ACC112 (cell line): ENCODE measurements around the gene PDP2.

ENCODE experiments used
- H2AFZ ChIP-seq: fragments of 200-600 bp; sonication (generic); one replicate; pipeline ENCODE4 v1.6.0; 2017; ENCODE audit warnings: antibody characterized with exemption, low read length; ENCODE audit not compliant: unreplicated experiment
- H3K27ac ChIP-seq: fragments of 200-600 bp; sonication (generic); 2 replicates; pipeline ENCODE4 v1.5.1; 2014; ENCODE audit warnings: low read depth, mild to moderate bottlenecking, antibody characterized with exemption, low read length, moderate library complexity
- H3K27me3 ChIP-seq: fragments of 200-600 bp; sonication (generic); 2 replicates; pipeline ENCODE4 v1.6.1; 2014; ENCODE audit warnings: mild to moderate bottlenecking, antibody characterized with exemption, low read length, moderate library complexity, mixed read lengths; ENCODE audit not compliant: insufficient read depth
- H3K36me3 ChIP-seq: fragments of 200-600 bp; sonication (generic); 2 replicates; pipeline ENCODE4 v1.6.1; 2016; ENCODE audit warnings: mild to moderate bottlenecking, antibody characterized with exemption, low read length, moderate library complexity, mixed read lengths; ENCODE audit not compliant: insufficient read depth
- H3K4me1 ChIP-seq: fragments of 200-600 bp; sonication (generic); one replicate; pipeline ENCODE4 v1.6.1; 2016; ENCODE audit warnings: low read length, mixed read lengths; ENCODE audit not compliant: insufficient read depth, unreplicated experiment, control insufficient read depth
- H3K4me3 ChIP-seq: fragments of 200-600 bp; sonication (generic); 2 replicates; pipeline ENCODE4 v1.5.1; 2014; ENCODE audit warnings: mild to moderate bottlenecking, low read depth, low read length
- H3K79me2 ChIP-seq: fragments of 200-600 bp; sonication (generic); one replicate; pipeline ENCODE4 v1.6.0; 2016; ENCODE audit warnings: low read length; ENCODE audit not compliant: control insufficient read depth, unreplicated experiment, insufficient read depth

The PDP2 gene

DNA sequence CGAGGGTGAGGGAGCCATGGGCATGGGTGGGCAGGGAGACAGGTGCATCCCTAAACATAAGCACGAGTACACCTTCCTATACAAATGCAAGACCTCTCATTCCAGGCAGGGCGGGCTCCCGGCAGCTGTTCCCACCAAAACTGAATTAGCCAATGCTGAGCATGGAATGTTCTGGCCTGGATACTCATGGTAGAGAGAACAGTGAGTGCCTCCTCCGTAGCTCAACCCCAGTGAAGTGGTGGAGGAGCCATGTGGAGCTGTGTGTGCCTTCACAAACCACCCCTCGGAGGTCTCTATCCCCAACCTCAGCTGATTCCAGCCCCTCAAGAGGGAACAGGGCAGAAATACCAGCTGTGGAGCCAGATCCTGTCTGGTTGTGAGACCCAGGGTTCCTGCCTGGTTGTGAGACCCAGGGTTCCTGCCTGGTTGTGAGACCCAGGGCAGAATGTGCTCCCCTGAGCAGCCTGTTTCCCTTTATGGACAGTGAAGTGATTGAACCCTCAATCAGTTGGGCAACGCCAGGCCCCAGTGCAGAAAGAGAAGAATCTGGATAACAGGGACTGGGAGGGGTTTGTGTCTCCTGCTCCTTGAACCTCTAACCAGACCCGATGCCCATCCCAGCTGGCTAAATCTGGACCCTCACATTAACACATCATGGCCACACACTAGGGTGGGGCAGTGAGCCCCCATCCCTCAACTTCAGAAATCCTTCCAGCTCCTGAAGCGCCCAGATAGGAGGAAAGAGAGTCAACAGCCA, 40.8 kb downstream of the PDP2 start:
- no peak overlapping the region for H3K4me3 ChIP-seq
- peaks cover 22% of the 10 kb centered on the region for H3K4me1 ChIP-seq
- H3K36me3 ChIP-seq, result no peaks in the 10 kb centered on the region
- H3K27ac ChIP-seq, result no peak overlapping the region
- no peak overlapping the region for H2AFZ ChIP-seq
- no peaks in the 10 kb centered on the region for H3K79me2 ChIP-seq
- H3K27me3 ChIP-seq, result peaks cover 29% of the 10 kb centered on the region

DNA sequence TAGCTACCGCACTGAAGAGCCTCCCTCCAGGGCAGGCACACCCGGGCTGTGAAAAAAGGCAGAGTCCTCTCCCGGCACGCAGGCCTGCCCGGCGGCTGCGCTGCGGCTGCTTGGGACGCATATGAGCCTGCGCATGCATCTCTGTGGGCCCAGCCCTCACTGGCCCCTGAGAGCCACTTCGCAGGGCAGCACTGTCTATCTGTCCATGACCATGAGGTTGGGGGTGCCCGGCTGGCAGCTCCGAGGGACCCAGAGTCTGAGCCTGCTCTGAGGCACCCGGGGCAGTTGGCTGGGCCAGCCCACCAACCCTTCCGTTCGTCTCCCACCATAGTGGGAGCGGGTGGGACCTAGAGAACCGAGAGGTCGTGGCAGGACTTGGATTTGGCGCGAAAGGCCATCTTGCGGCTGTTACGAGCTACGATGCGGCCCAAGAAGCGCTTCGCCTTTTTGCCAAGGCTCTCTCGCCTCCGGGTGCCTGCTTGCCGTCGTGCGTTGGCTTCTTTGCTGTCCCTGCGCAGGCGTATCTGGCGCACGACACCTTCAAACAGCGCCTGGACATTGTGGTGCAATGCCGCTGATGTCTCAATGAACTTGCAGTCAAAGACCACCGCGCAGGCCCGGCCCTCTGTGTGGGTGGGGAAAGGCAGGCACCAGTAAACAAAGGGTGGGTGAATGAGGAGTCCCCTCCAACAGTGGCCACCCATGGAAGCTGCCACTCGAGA, 41.6 kb downstream of the PDP2 start:
- Histone ChIP-seq H3K27ac (no peak overlapping the region), H3K36me3 (no peaks in the 10 kb centered on the region), H2AFZ (no peak overlapping the region), H3K79me2 (no peaks in the 10 kb centered on the region), H3K4me3 (no peak overlapping the region), H3K27me3 (peaks cover 29% of the 10 kb centered on the region), H3K4me1 (peaks cover 30% of the 10 kb centered on the region)

GRCh38 chr16:66923247-66923731, 43.0 kb downstream of the PDP2 start:
- Histone ChIP-seq H3K79me2 (no peaks in the 10 kb centered on the region), H3K4me1 (peaks cover 42% of the 10 kb centered on the region), H3K36me3 (no peaks in the 10 kb centered on the region), H3K4me3 (no peak overlapping the region), H3K27me3 (peaks cover 29% of the 10 kb centered on the region), H2AFZ (no peak overlapping the region), H3K27ac (no peak overlapping the region)

DNA sequence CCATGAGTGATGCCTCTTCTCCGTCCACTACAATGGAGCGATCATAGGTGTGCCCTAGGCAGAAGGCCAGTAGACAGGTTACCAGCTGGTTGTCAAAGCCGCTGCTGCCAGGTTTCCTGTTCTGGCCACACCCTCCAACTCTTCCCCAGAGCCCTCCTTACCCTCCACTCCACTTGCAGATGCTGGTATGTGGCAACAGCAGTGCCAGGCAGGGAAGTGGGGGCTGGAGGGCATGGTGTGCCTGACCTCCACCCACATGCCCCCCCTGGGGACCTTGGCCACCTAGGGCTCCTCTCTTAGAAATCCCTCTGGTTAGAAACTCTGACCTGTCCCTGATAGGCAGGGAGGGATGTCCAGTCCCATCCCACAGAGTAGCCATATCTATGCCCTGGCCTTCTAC, 43.6 kb downstream of the PDP2 start:
- Histone ChIP-seq H3K36me3 (no peaks in the 10 kb centered on the region), H2AFZ (no peak overlapping the region), H3K27ac (no peak overlapping the region), H3K4me3 (no peak overlapping the region), H3K79me2 (no peaks in the 10 kb centered on the region), H3K27me3 (peaks cover 29% of the 10 kb centered on the region), H3K4me1 (peaks cover 47% of the 10 kb centered on the region)

- peak overlapping the region; percentile 37 for H2AFZ ChIP-seq
Measured at GRCh38 chr16:66924527-66925321, 44.4 kb downstream of the PDP2 start.

DNA sequence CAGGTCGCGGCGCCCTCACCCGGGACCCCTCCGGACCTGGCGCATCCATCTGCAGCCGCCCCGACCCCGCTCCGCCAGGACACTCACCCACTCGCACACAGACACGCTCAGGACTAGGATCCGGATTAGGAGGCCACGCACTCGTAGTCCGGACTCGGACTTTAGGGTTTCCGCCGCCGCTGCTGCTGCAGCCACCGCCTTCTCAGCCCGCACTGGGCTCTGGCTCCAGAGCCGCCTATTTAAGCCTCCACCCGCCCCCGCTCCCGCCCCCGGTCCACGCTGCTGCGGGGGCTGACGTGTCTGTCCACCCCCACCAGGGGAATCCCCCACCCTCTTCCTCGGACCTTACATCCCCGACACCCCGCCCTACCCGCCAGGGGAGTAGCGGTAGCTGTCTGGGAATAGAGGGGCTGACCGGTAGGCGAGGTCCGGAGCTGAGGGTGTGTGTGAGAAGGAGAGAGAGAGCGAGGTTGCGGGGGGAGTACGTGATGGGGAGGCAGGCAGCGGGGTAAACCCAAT, 45.1 kb downstream of the PDP2 start, which contains the start of gene RRAD:
Gene RRAD, minus strand, starts transcription at position 214 of the 519 bp plus-strand sequence. CDS start 356 bp downstream, outside the sequence.
- Histone ChIP-seq H2AFZ (peak within 1 kb of the TSS; percentile 37), H3K79me2 (no peaks in the 10 kb centered on the region), H3K4me3 (peak within 1 kb of the TSS; percentile 55), H3K4me1 (peaks cover 47% of the 10 kb centered on the region), H3K27ac (peak within 1 kb of the TSS; percentile 66; the same call in 1 of the 2 replicates), H3K27me3 (peaks cover 19% of the 10 kb centered on the region), H3K36me3 (no peaks in the 10 kb centered on the region)

More at GRCh38 chr16:66924527-66925321, 44.4 kb downstream of the PDP2 start:
- Histone ChIP-seq H3K4me1 (peaks cover 47% of the 10 kb centered on the region), H3K27me3 (peaks cover 25% of the 10 kb centered on the region), H3K36me3 (no peaks in the 10 kb centered on the region), H3K79me2 (no peaks in the 10 kb centered on the region), H3K27ac (no peak overlapping the region), H3K4me3 (peak overlapping the region; percentile 55)

DNA sequence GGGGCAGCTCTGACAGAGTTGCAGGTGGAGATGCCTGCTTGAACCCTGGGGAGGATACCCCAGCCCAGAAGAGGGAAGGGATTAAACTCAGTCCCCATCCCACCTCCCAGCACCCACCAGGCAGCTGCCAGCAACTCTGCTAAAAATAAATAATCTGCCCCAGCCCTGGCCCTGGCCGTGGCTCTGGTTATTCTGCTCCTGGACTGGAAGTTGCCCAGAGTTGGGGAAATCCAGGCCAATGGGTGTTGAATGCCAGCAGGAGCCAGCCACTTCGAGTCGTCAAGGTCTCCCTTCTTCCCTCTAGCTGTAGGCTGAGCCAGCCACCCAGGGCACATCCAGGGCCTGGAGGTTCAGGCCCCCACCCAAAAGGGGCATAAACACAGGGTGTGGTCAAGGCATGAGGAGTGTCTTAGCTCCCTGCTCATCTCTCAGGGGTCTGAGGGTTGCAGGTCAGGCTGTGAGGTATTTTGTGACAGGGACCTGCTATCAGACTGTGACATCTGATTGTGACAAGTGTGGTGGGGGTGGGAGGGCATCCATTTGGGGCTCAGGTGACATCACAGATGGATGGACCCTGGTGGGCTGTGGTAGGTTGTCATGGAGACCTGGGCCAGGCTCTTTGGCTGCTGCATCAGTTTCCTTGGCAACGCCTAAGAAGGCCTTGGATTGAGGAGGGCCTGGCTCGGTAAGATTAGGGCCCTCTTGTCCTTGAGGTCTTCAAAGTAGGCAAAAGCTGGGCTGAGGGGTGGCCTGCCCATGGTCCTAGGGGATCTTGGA, 46.0 kb downstream of the PDP2 start:
- H3K4me3 ChIP-seq, result no peak overlapping the region
- no peaks in the 10 kb centered on the region for H3K79me2 ChIP-seq
- peaks cover 47% of the 10 kb centered on the region for H3K4me1 ChIP-seq
- H3K27me3 ChIP-seq, result peaks cover 14% of the 10 kb centered on the region
- no peak overlapping the region for H2AFZ ChIP-seq
- H3K36me3 ChIP-seq, result no peaks in the 10 kb centered on the region
- H3K27ac ChIP-seq, result peak overlapping the region; percentile 66

GRCh38 chr16:66926961-66927436, 46.7 kb downstream of the PDP2 start:
- no peaks in the 10 kb centered on the region for H3K36me3 ChIP-seq
- H3K4me3 ChIP-seq, result no peak overlapping the region
- peak overlapping the region; percentile 66 for H3K27ac ChIP-seq
- H3K79me2 ChIP-seq, result no peaks in the 10 kb centered on the region
- H3K27me3 ChIP-seq, result peaks cover 14% of the 10 kb centered on the region
- H2AFZ ChIP-seq, result no peak overlapping the region
- H3K4me1 ChIP-seq, result peaks cover 47% of the 10 kb centered on the region

DNA sequence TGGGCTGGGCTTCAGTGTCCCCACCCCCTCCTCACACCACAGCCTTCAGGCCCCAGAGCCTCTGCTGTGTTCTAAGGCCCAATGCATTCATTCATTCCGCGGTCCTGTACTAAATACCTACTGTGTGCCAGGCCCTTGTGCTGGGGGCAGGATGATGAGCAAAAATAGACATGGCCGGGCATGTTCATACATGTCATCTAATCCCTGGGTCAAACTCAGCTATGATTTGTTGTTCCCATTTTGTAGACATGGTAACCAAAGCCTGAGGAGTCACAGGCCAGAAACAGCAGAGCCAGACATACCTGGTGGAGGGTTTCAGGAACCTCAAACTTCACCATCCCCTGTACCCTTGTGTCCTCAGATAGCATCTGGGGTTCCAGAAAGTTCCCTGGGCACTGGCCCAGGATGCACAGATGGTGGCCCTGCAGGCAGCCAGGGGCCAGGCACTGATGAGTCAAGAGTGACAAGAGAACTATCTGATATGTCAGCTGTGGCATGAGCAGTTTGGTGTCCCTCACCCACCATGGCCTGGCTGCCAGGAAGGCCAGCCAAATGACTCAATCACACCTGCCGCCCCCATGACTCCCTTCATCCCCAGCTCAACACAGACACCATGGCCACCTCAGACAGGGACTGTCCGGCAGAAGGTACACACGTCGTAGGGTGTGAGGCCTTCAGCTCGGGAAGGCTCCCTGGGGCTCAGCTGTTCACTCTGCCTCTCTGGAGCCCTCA, 47.8 kb downstream of the PDP2 start:
- Histone ChIP-seq H2AFZ (no peak overlapping the region), H3K36me3 (no peaks in the 10 kb centered on the region), H3K79me2 (no peaks in the 10 kb centered on the region), H3K4me1 (peaks cover 42% of the 10 kb centered on the region), H3K27ac (peak overlapping the region; percentile 61), H3K27me3 (peaks cover 14% of the 10 kb centered on the region), H3K4me3 (no peak overlapping the region)
